SJCRH30 (cell line): ENCODE data around the gene NRGN. TPM values are rescaled to one million over a fixed set of nuclear protein-coding genes. Genes with fewer than 3 reads are reported as not detected.

Experiments used
- DNase-seq, 2 experiments: peaks; one replicate each; pipeline ENCODE4 v3.0.0-alpha.2; 2015 to 2020
- H3K27ac ChIP-seq: fragments of 250-450 bp; sonication (Bioruptor Pico); 2 replicates; pipeline ENCODE4 v1.5.1; 2020; ENCODE audit warnings: mild to moderate bottlenecking, moderate library complexity
- H3K27me3 ChIP-seq: fragments of 250-450 bp; sonication (Bioruptor Pico); 2 replicates; pipeline ENCODE4 v1.5.1; 2020; ENCODE audit warnings: mild to moderate bottlenecking, moderate library complexity
- H3K36me3 ChIP-seq: fragments of 250-450 bp; sonication (Bioruptor Pico); 2 replicates; pipeline ENCODE4 v1.5.1; 2020; ENCODE audit warnings: mild to moderate bottlenecking, moderate library complexity
- H3K4me1 ChIP-seq: fragments of 250-450 bp; sonication (Bioruptor Pico); 2 replicates; pipeline ENCODE4 v1.5.1; 2020; ENCODE audit warnings: mild to moderate bottlenecking, moderate library complexity
- H3K4me3 ChIP-seq: fragments of 250-450 bp; sonication (Bioruptor Pico); 2 replicates; pipeline ENCODE4 v1.5.1; 2020; ENCODE audit warnings: mild to moderate bottlenecking, moderate library complexity
- H3K9me3 ChIP-seq: fragments of 250-450 bp; sonication (Bioruptor Pico); replicated peaks from 2 replicates; pipeline ENCODE4 v1.5.1; 2020; ENCODE audit warnings: mild to moderate bottlenecking, moderate library complexity
- total RNA-seq: library from RNA; depleted of rRNA; stranded (reverse); fragments of >200 nt; shearing (Covaris generic); gene quantifications from 2 replicates; pipeline ENCODE4 v1.2.3, GENCODE V29; 2014; rRNA removed

Gene NRGN
- 4.5 and 4.6 TPM in 2 replicates for total RNA-seq

DNA sequence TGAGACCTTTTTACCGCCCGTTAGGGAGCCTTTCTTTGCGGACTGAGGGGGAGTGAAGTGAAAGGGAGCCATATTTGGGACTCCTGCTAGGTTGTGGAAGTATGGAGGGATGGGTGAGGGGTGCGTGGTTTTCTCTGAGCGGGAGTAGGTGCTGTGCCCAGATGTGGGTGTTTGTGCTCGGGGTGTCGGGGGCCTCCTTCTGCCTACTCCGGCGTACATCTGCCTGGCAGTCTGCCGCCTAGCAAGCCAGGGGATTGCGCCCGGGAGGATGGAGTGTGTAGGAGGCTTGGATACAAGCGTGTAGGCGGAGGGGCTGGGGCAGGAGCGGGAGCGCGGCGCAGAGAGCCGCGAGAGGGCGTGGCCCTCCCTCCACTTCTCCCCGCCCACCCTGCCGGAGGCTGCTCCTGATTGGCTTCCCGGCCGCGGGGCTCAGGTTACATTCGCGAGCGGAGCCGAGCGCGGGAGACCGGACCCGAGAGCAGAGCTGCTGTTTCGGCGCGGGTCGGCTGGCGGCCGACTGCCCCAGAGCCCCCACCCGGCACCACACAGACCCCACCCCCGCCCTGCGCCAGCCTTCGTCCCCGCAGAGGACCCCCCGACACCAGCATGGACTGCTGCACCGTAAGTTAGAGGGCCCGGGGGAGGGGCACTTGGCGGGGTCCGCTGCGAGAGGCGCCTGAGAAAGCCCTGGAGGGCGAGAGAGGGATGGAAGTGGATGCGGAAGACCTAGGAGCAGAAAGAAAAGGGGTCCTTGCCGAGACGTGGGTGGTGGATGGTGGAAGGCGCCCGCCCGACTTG, at the start of gene NRGN:
Gene NRGN, plus strand, starts transcription at position 464 of the 798 bp plus-strand sequence. Its CDS starts 143 bp downstream, at position 607.
- H3K9me3 ChIP-seq: no peaks in the 10 kb centered on the region
- H3K4me1 ChIP-seq: no peaks in the 10 kb centered on the region
- peak; percentile 88 for DNase-seq
- no peaks in the 10 kb centered on the region for H3K36me3 ChIP-seq
- H3K27ac ChIP-seq: no peak within 1 kb of the TSS; the same call in 1 of the 2 replicates
- peak within 1 kb of the TSS; percentile 69 for H3K4me3 ChIP-seq
- H3K27me3 ChIP-seq: 0 out of 2 replicates have a peak, but pooled peaks cover 3% of the 10 kb centered on the region

GRCh38 chr11:124693142-124693541, 46.6 kb upstream of the NRGN start:
- no peak overlapping the region for H3K27ac ChIP-seq
- no peaks in the 10 kb centered on the region for H3K36me3 ChIP-seq
- no peaks in the 10 kb centered on the region for H3K9me3 ChIP-seq
- H3K27me3 ChIP-seq: no peaks in the 10 kb centered on the region
- no peak for DNase-seq
- H3K4me3 ChIP-seq: no peak overlapping the region
- H3K4me1 ChIP-seq: no peaks in the 10 kb centered on the region

GRCh38 chr11:124699547-124699946, 40.2 kb upstream of the NRGN start:
- H3K4me1 ChIP-seq: no peaks in the 10 kb centered on the region
- H3K36me3 ChIP-seq: no peaks in the 10 kb centered on the region
- no peaks in the 10 kb centered on the region for H3K9me3 ChIP-seq
- no peaks in the 10 kb centered on the region for H3K27me3 ChIP-seq
- H3K4me3 ChIP-seq: no peak overlapping the region
- DNase-seq: no peak
- H3K27ac ChIP-seq: no peak overlapping the region

- DNase-seq: no peak
- no peaks in the 10 kb centered on the region for H3K9me3 ChIP-seq
- H3K4me1 ChIP-seq: no peaks in the 10 kb centered on the region
- H3K27me3 ChIP-seq: no peaks in the 10 kb centered on the region
- H3K27ac ChIP-seq: no peak overlapping the region
- H3K4me3 ChIP-seq: no peak overlapping the region
- H3K36me3 ChIP-seq: no peaks in the 10 kb centered on the region
These were observed 39.7 kb upstream of the NRGN start for GRCh38 chr11:124700028-124700427.

DNA sequence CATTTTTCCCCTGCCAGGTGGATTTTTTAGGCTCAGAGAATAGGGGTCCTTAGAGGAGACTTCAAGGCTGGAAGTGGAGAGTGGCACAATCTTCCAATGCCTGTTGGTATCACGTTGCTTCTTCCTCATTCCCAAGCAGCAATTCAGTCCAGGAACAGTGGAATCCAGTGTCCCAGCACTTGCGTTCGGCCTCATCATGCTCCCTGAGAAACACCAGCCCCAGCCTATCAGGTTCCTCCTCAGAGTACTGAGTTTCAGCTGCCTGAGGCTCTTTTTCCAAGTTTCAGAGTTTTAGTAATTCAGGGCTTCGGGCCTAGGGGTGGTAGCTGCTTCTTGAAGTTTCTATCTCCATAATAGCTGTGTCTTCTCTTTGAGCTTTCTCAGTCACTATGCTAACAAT, 31.9 kb upstream of the NRGN start:
- Histone ChIP-seq H3K4me1 (no peaks in the 10 kb centered on the region), H3K27ac (no peak overlapping the region), H3K27me3 (no peaks in the 10 kb centered on the region), H3K4me3 (no peak overlapping the region), H3K36me3 (no peaks in the 10 kb centered on the region), H3K9me3 (no peaks in the 10 kb centered on the region)
- no peak for DNase-seq

GRCh38 chr11:124712392-124712791, 27.4 kb upstream of the NRGN start:
- H3K27me3 ChIP-seq: no peaks in the 10 kb centered on the region
- no peak overlapping the region for H3K4me3 ChIP-seq
- H3K27ac ChIP-seq: no peak overlapping the region
- H3K36me3 ChIP-seq: no peaks in the 10 kb centered on the region
- H3K9me3 ChIP-seq: no peaks in the 10 kb centered on the region
- DNase-seq: no peak
- H3K4me1 ChIP-seq: no peaks in the 10 kb centered on the region

DNA sequence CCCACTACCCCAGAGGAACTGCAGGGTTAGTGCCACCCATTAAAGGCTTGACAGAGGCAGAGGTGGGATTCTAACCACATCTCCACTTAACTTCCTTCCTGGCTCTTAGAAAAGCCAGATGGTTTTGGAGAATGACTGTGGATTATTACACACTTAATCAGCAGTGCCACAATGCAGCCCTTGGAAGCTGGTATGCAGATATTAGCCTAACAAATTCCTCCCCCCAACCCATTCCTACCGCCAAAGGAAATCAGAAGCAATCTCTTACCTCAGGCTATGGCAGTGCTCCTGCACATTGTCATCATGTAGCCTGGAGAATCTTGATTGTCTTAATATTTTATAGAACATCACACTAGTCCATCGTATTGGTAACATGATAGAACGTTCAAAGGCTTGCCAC, 23.2 kb upstream of the NRGN start:
- no peaks in the 10 kb centered on the region for H3K36me3 ChIP-seq
- H3K27ac ChIP-seq: no peak overlapping the region
- H3K4me1 ChIP-seq: no peaks in the 10 kb centered on the region
- no peaks in the 10 kb centered on the region for H3K9me3 ChIP-seq
- no peak for DNase-seq
- peaks cover 5% of the 10 kb centered on the region; the same call in 1 of the 2 replicates for H3K27me3 ChIP-seq
- no peak overlapping the region for H3K4me3 ChIP-seq

- Histone ChIP-seq H3K4me1 (no peaks in the 10 kb centered on the region), H3K4me3 (no peak overlapping the region), H3K9me3 (no peaks in the 10 kb centered on the region), H3K27me3 (peaks cover 5% of the 10 kb centered on the region; the same call in 1 of the 2 replicates), H3K27ac (no peak overlapping the region), H3K36me3 (no peaks in the 10 kb centered on the region)
- peak in 1 of 2 experiments; percentile 6 for DNase-seq
These were observed 22.3 kb upstream of the NRGN start for GRCh38 chr11:124717421-124717785.

DNA sequence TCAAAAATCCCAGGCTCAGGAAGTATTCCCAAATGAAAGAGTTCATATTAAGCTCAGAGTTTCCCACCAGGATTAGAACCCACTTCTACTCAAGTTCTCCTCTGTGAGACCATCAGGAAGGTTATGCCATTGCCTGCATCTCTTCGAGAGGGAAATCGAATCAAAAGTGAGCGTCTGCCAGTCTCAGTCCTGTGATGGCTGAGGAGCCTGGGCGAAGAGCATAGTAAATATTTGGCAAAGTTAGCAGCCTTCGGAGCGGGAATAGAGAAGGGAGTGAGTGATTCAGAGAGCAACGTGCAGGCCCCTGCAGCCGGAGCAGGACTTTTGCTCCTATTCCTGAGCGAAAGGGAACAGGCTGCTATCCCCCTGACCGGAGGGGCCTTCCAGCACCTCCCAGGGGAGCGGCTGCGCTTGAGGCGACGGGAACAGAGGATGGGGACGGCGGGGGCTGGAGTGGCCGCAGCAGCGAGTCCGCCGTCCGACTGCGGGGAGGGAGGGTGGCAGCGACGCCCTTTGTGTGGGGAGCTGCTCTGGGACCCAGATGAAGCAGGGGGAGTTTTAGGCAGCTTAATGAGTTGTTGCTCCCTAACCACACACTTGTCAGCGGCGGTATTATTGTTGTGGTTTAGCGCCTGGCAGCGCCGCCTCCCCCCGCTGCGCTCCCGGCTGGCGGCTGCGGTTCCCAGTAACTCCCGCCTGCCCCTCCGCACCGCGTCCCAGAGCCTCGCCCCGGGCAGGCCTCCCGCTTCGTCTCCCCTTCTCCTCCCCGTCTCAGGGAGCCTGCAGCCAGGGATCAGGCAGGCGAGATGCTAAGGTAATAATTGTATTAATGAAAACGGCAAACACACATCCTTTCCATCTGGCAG, 21.7 kb upstream of the NRGN start:
- H3K36me3 ChIP-seq: no peaks in the 10 kb centered on the region
- no peaks in the 10 kb centered on the region for H3K9me3 ChIP-seq
- no peak overlapping the region for H3K27ac ChIP-seq
- peak; percentile 26 to 49 for DNase-seq
- no peaks in the 10 kb centered on the region for H3K4me1 ChIP-seq
- peak overlapping the region; percentile 27 for H3K4me3 ChIP-seq
- peaks cover 5% of the 10 kb centered on the region; the same call in 1 of the 2 replicates for H3K27me3 ChIP-seq

DNA sequence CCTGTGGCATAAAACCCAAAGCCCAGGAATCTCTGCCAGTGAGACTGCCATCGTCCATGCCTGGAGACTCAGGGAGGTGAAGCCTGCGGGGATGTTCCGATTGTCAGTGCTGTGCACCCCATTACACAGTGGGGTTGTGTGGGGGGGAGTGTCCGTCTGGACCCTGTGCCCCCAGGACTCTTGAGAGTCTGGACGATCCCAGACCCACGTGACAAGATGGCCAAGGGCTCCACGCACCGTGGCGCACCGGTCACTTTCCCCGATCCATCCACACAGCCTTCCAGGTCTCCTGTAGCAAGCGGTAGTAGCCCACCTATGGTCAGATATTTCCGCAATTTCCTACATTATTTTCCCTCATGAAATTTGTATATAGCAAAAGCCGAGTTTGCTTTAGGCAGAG, 20.9 kb upstream of the NRGN start:
- Histone ChIP-seq H3K36me3 (no peaks in the 10 kb centered on the region), H3K4me3 (no peak overlapping the region), H3K4me1 (no peaks in the 10 kb centered on the region), H3K27ac (no peak overlapping the region), H3K9me3 (no peaks in the 10 kb centered on the region), H3K27me3 (peaks cover 5% of the 10 kb centered on the region; the same call in 1 of the 2 replicates)
- DNase-seq: no peak

GRCh38 chr11:124719534-124719933, 20.2 kb upstream of the NRGN start:
- Histone ChIP-seq H3K4me3 (no peak overlapping the region), H3K36me3 (no peaks in the 10 kb centered on the region), H3K4me1 (no peaks in the 10 kb centered on the region), H3K27ac (no peak overlapping the region), H3K27me3 (peaks cover 5% of the 10 kb centered on the region; the same call in 1 of the 2 replicates), H3K9me3 (no peaks in the 10 kb centered on the region)
- no peak for DNase-seq

- no peak for DNase-seq
- no peaks in the 10 kb centered on the region for H3K36me3 ChIP-seq
- H3K9me3 ChIP-seq: no peaks in the 10 kb centered on the region
- H3K27me3 ChIP-seq: peaks cover 5% of the 10 kb centered on the region; the same call in 1 of the 2 replicates
- no peaks in the 10 kb centered on the region for H3K4me1 ChIP-seq
- H3K4me3 ChIP-seq: no peak overlapping the region
- no peak overlapping the region for H3K27ac ChIP-seq
These were observed 17.6 kb upstream of the NRGN start for GRCh38 chr11:124722176-124722575.

GRCh38 chr11:124724979-124725718, 14.6 kb upstream of the NRGN start:
- H3K4me1 ChIP-seq: no peaks in the 10 kb centered on the region
- no peak for DNase-seq
- no peaks in the 10 kb centered on the region for H3K27me3 ChIP-seq

GRCh38 chr11:124725719-124726105, 14.0 kb upstream of the NRGN start:
- Histone ChIP-seq H3K9me3 (no peaks in the 10 kb centered on the region), H3K4me1 (no peaks in the 10 kb centered on the region), H3K27me3 (no peaks in the 10 kb centered on the region), H3K36me3 (no peaks in the 10 kb centered on the region), H3K4me3 (no peak overlapping the region), H3K27ac (no peak overlapping the region)
- DNase-seq: no peak

More at GRCh38 chr11:124724979-124725718, 14.6 kb upstream of the NRGN start:
- Histone ChIP-seq H3K4me3 (no peak overlapping the region), H3K9me3 (no peaks in the 10 kb centered on the region), H3K36me3 (no peaks in the 10 kb centered on the region), H3K27ac (no peak overlapping the region)
